OCI-LY1 (cell line): ENCODE results near the gene NALCN.

Source experiments
- H2AFZ ChIP-seq: fragments of 200-600 bp; sonication (generic), shearing (Covaris generic); 2 replicates; pipeline ENCODE4 v1.6.0; 2014; ENCODE audit warnings: antibody characterized with exemption, mild to moderate bottlenecking, low read length
- H3F3A ChIP-seq: fragments of 200-600 bp; sonication (generic), shearing (Covaris generic); 2 replicates; pipeline ENCODE4 v1.6.0; 2014; ENCODE audit warnings: mild to moderate bottlenecking, antibody characterized with exemption, low read length, moderate library complexity; ENCODE audit not compliant: insufficient read depth
- H3K27ac ChIP-seq: fragments of 200-600 bp; sonication (generic); 2 replicates; pipeline ENCODE4 v1.5.1; 2014; ENCODE audit warnings: low read length, mixed run types, mild to moderate bottlenecking, low read depth; ENCODE audit not compliant: poor library complexity, severe bottlenecking
- H3K27me3 ChIP-seq: fragments of 200-600 bp; sonication (generic); 2 replicates; pipeline ENCODE4 v1.6.0; 2014; ENCODE audit warnings: antibody characterized with exemption, mild to moderate bottlenecking, low read length, moderate library complexity; ENCODE audit not compliant: insufficient read depth
- H3K36me3 ChIP-seq: fragments of 200-600 bp; sonication (generic); 2 replicates; pipeline ENCODE4 v1.6.1; 2014; ENCODE audit warnings: mild to moderate bottlenecking, antibody characterized with exemption, low read length, moderate library complexity, mixed read lengths; ENCODE audit not compliant: insufficient read depth
- H3K4me1 ChIP-seq: fragments of 200-600 bp; sonication (generic); 2 replicates; pipeline ENCODE4 v1.5.1; 2014; ENCODE audit warnings: mild to moderate bottlenecking, low read length, moderate library complexity; ENCODE audit not compliant: insufficient read depth, severe bottlenecking
- H3K4me2 ChIP-seq: fragments of 200-600 bp; sonication (generic), shearing (Covaris generic); 2 replicates; pipeline ENCODE4 v1.6.1; 2014; ENCODE audit warnings: low read length
- H3K4me3 ChIP-seq: fragments of 200-600 bp; sonication (generic); 2 replicates; pipeline ENCODE4 v1.5.1; 2014; ENCODE audit warnings: low read length, low read depth, mild to moderate bottlenecking, mixed read lengths; ENCODE audit not compliant: poor library complexity, severe bottlenecking
- H3K79me2 ChIP-seq: fragments of 200-600 bp; shearing (Covaris generic); 2 replicates; pipeline ENCODE4 v1.6.1; 2016; ENCODE audit warnings: mixed run types, low read length, mixed read lengths; ENCODE audit not compliant: insufficient read depth
- H3K9ac ChIP-seq: fragments of 200-600 bp; sonication (generic), shearing (Covaris generic); 2 replicates; pipeline ENCODE4 v1.6.1; 2014; ENCODE audit warnings: mild to moderate bottlenecking, low read length, mixed read lengths
- H3K9me2 ChIP-seq: fragments of 200-600 bp; sonication (generic), shearing (Covaris generic); 2 replicates; pipeline ENCODE4 v1.6.1; 2014; ENCODE audit warnings: low read depth, mild to moderate bottlenecking, low read length, mixed read lengths
- H3K9me3 ChIP-seq: fragments of 200-600 bp; shearing (Covaris generic); 2 replicates; pipeline ENCODE4 v1.6.1; 2014; ENCODE audit warnings: low read length, mixed read lengths
- H4K20me1 ChIP-seq: fragments of 200-600 bp; sonication (generic), shearing (Covaris generic); 2 replicates; pipeline ENCODE4 v1.6.0; 2016; ENCODE audit warnings: mild to moderate bottlenecking, low read length; ENCODE audit not compliant: insufficient read depth
- CTCF ChIP-seq: fragments of 200-600 bp; sonication (generic), shearing (Covaris generic); IDR thresholded peaks from 2 replicates; pipeline ENCODE4 v1.5.1; 2017; ENCODE audit warnings: mild to moderate bottlenecking, antibody characterized with exemption, low read length, moderate library complexity, mixed read lengths
- EZH2 ChIP-seq: fragments of 200-600 bp; sonication (generic), shearing (Covaris generic); IDR thresholded peaks from 2 replicates; pipeline ENCODE4 v1.8.0; 2017; ENCODE audit warnings: borderline replicate concordance, mixed run types, mild to moderate bottlenecking, antibody characterized with exemption, low read length, moderate library complexity, mixed read lengths

Gene NALCN

DNA sequence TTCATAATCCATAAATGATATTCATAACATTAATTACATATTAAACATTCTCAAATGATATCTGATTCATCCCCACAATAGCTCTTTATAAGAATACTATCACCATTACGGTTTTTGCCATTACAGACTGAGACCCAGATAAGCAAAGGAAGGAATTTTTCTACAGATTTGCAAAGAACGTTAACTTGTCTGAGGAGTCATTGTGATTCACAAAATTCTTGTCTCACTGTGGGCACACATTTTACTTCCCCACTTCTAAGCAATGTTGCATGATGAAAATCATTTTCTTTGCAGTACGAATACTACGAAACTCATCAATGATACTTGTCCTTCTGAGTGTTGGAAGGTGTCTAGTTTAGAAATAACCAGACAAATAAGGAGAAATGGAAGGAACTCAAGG is 70.1 kb downstream of the NALCN start:
- Histone ChIP-seq H3K4me3 (no peak overlapping the region), H3K27me3 (no peaks in the 10 kb centered on the region), H3K4me2 (no peak overlapping the region), H4K20me1 (no peaks in the 10 kb centered on the region), H3K27ac (no peak overlapping the region), H3K79me2 (no peaks in the 10 kb centered on the region), H3K36me3 (no peaks in the 10 kb centered on the region), H3K9me3 (no peaks in the 10 kb centered on the region), H3K9ac (no peak overlapping the region), H3F3A (no peaks in the 10 kb centered on the region), H3K9me2 (no peaks in the 10 kb centered on the region), H3K4me1 (no peaks in the 10 kb centered on the region), H2AFZ (no peak overlapping the region)
- no peak for TF ChIP-seq CTCF
- no peak for TF ChIP-seq EZH2

DNA sequence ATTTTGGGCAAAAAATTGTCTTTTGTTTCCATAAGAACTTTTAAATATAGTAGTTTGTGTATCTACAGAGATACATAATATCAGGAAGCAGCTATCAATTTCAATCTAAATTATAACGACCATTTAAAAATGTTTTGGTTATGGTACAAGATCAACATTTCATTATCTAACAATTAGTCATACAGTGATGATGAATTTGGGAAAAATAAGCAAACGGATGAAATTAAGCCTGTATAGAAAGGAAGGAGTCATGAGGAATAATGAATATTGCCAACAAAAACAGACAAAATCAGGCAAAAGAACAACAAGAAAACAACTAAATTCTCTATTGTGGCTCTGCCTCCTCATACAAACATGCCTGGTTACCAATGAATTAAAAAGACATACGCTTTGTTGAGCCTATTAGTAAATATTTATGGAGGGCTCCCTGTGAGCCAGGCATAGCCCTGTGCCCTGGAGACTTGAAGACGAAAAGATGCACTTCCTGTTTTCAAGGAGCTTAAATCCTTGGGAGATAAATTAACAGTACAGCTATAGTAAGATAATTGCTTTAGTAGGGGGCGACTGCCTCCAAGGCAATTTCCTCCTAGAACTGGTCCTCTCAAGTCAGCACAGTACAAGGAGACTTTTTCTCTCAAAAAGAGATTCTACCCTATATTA is 73.0 kb downstream of the NALCN start:
- H3K9me3 ChIP-seq, result no peaks in the 10 kb centered on the region
- no peak overlapping the region for H3K27ac ChIP-seq
- no peaks in the 10 kb centered on the region for H3F3A ChIP-seq
- no peaks in the 10 kb centered on the region for H3K79me2 ChIP-seq
- no peak overlapping the region for H3K9ac ChIP-seq
- no peak overlapping the region for H3K4me3 ChIP-seq
- H3K4me2 ChIP-seq, result no peak overlapping the region
- TF ChIP-seq EZH2, result no peak
- no peak for TF ChIP-seq CTCF
- no peaks in the 10 kb centered on the region for H3K9me2 ChIP-seq
- H4K20me1 ChIP-seq, result no peaks in the 10 kb centered on the region
- no peaks in the 10 kb centered on the region for H3K4me1 ChIP-seq
- H3K27me3 ChIP-seq, result no peaks in the 10 kb centered on the region
- no peak overlapping the region for H2AFZ ChIP-seq
- no peaks in the 10 kb centered on the region for H3K36me3 ChIP-seq

DNA sequence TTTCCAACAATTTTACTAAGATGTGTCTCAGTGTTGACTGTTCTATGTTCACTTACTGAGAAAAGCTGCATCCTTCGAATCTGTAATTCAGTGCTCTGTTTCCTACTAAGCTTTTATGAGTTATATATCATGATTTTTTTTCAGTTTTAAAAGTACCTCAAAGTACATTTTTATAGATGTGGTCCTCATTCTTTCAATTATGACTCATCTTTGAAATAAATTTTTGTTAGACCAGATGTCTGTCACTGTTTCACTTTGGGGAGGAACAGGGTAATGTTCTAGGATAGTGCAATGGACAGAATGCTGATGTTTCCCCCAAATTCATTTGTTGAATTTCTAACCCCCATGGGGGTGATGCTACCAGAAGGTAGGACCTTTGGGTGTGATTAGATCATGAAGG is 74.8 kb downstream of the NALCN start:
- no peaks in the 10 kb centered on the region for H3F3A ChIP-seq
- no peaks in the 10 kb centered on the region for H3K9me2 ChIP-seq
- no peak overlapping the region for H3K4me3 ChIP-seq
- no peaks in the 10 kb centered on the region for H3K36me3 ChIP-seq
- no peaks in the 10 kb centered on the region for H3K79me2 ChIP-seq
- no peaks in the 10 kb centered on the region for H4K20me1 ChIP-seq
- H2AFZ ChIP-seq, result no peak overlapping the region
- no peaks in the 10 kb centered on the region for H3K4me1 ChIP-seq
- no peak overlapping the region for H3K4me2 ChIP-seq
- TF ChIP-seq EZH2, result no peak
- no peak for TF ChIP-seq CTCF
- no peak overlapping the region for H3K27ac ChIP-seq
- no peaks in the 10 kb centered on the region for H3K27me3 ChIP-seq
- no peak overlapping the region for H3K9ac ChIP-seq
- H3K9me3 ChIP-seq, result no peaks in the 10 kb centered on the region
